OCI-LY7 (cell line): ENCODE data around the gene BCAN. TPM values are rescaled to one million over a fixed set of nuclear protein-coding genes. Genes with fewer than 3 reads are reported as not detected.

Experiments
- BruUV-seq: library from RNA; stranded (reverse); fragments of 400-500 nt; replicated peaks from 2 replicates; lab custom pipeline; 2021; lab: Mats Ljungman, UMichigan
- CTCF ChIA-PET: fragments of 300-600 bp; sonication (Branson Sonifier 250); formaldehyde crosslinking; loops from one replicate; lab custom pipeline; 2022; ENCODE audit warnings: antibody characterized with exemption; ENCODE audit not compliant: unreplicated experiment; lab: Charles Lee
- POLR2A ChIA-PET: fragments of 300-600 bp; sonication (Branson Sonifier 250); formaldehyde crosslinking; loops from one replicate; lab custom pipeline; 2022; ENCODE audit warnings: antibody characterized with exemption; lab: Charles Lee
- DNase-seq: peaks from one replicate; pipeline ENCODE4 v3.0.0-alpha.2; 2015; ENCODE audit warnings: low spot score
- H2AFZ ChIP-seq: fragments of 200-600 bp; sonication (generic), shearing (Covaris generic); 2 replicates; pipeline ENCODE4 v1.6.1; 2014; ENCODE audit warnings: mild to moderate bottlenecking, antibody characterized with exemption, low read length, moderate library complexity
- H3K27ac ChIP-seq: fragments of 200-600 bp; sonication (generic); 2 replicates; pipeline ENCODE4 v1.5.1; 2014; ENCODE audit warnings: mixed run types, low read depth, mild to moderate bottlenecking, moderate library complexity, low read length, inconsistent platforms; ENCODE audit not compliant: poor library complexity, severe bottlenecking
- H3K36me3 ChIP-seq: fragments of 200-600 bp; sonication (generic); 2 replicates; pipeline ENCODE4 v1.6.1; 2014; ENCODE audit warnings: mild to moderate bottlenecking, antibody characterized with exemption, low read length, moderate library complexity, mixed read lengths; ENCODE audit not compliant: insufficient read depth
- H3K4me1 ChIP-seq: fragments of 200-600 bp; sonication (generic); 2 replicates; pipeline ENCODE4 v1.5.1; 2014; ENCODE audit warnings: mild to moderate bottlenecking, low read length; ENCODE audit not compliant: insufficient read depth, poor library complexity, severe bottlenecking
- H3K4me2 ChIP-seq: fragments of 200-600 bp; sonication (generic); 2 replicates; pipeline ENCODE4 v1.6.1; 2014; ENCODE audit warnings: mild to moderate bottlenecking, low read length
- H3K4me3 ChIP-seq: fragments of 200-600 bp; sonication (generic); 2 replicates; pipeline ENCODE4 v1.5.1; 2014; ENCODE audit warnings: mild to moderate bottlenecking, low read depth, low read length; ENCODE audit not compliant: poor library complexity, severe bottlenecking
- H3K79me2 ChIP-seq: fragments of 200-600 bp; sonication (generic); 2 replicates; pipeline ENCODE4 v1.6.1; 2016; ENCODE audit warnings: low read depth, mild to moderate bottlenecking, low read length, moderate library complexity, mixed read lengths; ENCODE audit not compliant: insufficient read depth
- H3K9me2 ChIP-seq: fragments of 200-600 bp; sonication (generic); 2 replicates; pipeline ENCODE4 v1.6.1; 2016; ENCODE audit warnings: mild to moderate bottlenecking, low read length, mixed read lengths; ENCODE audit not compliant: insufficient read depth
- H3K9me3 ChIP-seq: fragments of 200-600 bp; sonication (generic); 2 replicates; pipeline ENCODE4 v1.6.1; 2014; ENCODE audit warnings: mild to moderate bottlenecking, mixed run types, low read length, mixed read lengths
- H4K20me1 ChIP-seq: fragments of 200-600 bp; sonication (generic); 2 replicates; pipeline ENCODE4 v1.6.1; 2014; ENCODE audit warnings: mild to moderate bottlenecking, antibody characterized with exemption, low read length, moderate library complexity, mixed read lengths; ENCODE audit not compliant: insufficient read depth
- CTCF ChIP-seq: fragments of 200-600 bp; sonication (generic); conservative IDR thresholded peaks from 2 replicates; pipeline ENCODE4 v1.5.1; 2014; ENCODE audit warnings: mild to moderate bottlenecking, antibody characterized with exemption, low read length, moderate library complexity, mixed read lengths
- EZH2phosphoT487 ChIP-seq: fragments of 200-600 bp; sonication (generic); IDR thresholded peaks from 2 replicates; pipeline ENCODE4 v1.6.1; 2018; ENCODE audit warnings: low read depth, borderline replicate concordance, mild to moderate bottlenecking, mixed run types, antibody characterized with exemption, low read length, moderate library complexity, mixed read lengths
- intact Hi-C: fragments of 100-400 bp; cut with micrococcal nuclease; formaldehyde crosslinking; loops from one replicate; pipeline ENCODE4 v1.10.0; 2022; ENCODE audit not compliant: unreplicated experiment
- total RNA-seq, 2 experiments: library from RNA; depleted of rRNA in 1 of 2; stranded (reverse); fragments of >200 nt in 1 of 2; shearing (Covaris generic) in 1 of 2; gene quantifications; 2 replicates each; pipeline ENCODE4 v1.2.3, GENCODE V29; 2014 to 2022

The BCAN gene
- total RNA-seq, 2 experiments from 2014 or later = not detected

DNA sequence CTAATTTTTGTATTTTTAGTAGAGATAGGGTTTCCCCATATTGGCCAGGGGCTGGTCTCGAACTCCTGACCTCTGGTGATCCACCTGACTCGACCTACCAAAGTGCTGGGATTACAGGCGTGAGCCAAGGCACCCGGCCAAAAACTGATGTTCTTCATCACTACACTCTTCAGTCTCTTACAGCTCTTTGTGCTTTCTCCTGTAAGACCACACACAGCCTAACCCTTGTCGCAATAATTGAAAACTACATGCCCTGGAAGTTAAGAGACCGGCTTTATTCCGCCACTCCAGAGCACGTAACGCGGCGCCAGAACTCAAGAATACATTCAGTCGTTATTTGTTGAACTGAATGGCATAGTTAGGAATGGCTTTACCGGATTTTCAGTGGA lies 41.2 kb upstream of the BCAN start:
- Histone ChIP-seq H3K4me2 (peak overlapping the region; percentile 91), H3K79me2 (peaks cover 40% of the 10 kb centered on the region), H3K27ac (peak overlapping the region; percentile 69), H3K9me3 (no peaks in the 10 kb centered on the region), H3K36me3 (peaks cover 41% of the 10 kb centered on the region), H4K20me1 (no peaks in the 10 kb centered on the region), H3K9me2 (no peaks in the 10 kb centered on the region), H2AFZ (peak overlapping the region; percentile 97; the same call in 1 of the 2 replicates), H3K4me3 (peak overlapping the region; percentile 78), H3K4me1 (peaks cover 26% of the 10 kb centered on the region)
- POLR2A ChIA-PET = interaction anchor here (0.7 to 4.7 kb wide), 7 partner anchors 9 to 215 kb away, joined by 3 to 27 read pairs (median 4); partner anchors contain the start of genes MEF2D and NAXE
- TF ChIP-seq CTCF (no peak), EZH2phosphoT487 (no peak)
- TSS peak; percentile 74 for BruUV-seq
- CTCF ChIA-PET = interaction anchor here (0.8 to 1.2 kb wide), 2 partner anchors 9 to 125 kb away, joined by 3 read pairs; partner anchors contain the start of gene NAXE
- no peak for DNase-seq
- intact Hi-C loops = loop anchor here (1.0 kb wide), 1 partner anchor 143 kb away; no protein-coding TSS in a partner anchor

GRCh38 chr1:156601122-156601830 lies 40.6 kb upstream of the BCAN start, which contains the start of gene GPATCH4:
TSS of gene GPATCH4 (minus strand) at chr1:156601479.
- H3K79me2 ChIP-seq = peaks cover 40% of the 10 kb centered on the region
- peak within 1 kb of the TSS; percentile 69 for H3K27ac ChIP-seq
- peak within 1 kb of the TSS; percentile 91 for H3K4me2 ChIP-seq
- H3K9me3 ChIP-seq = no peaks in the 10 kb centered on the region
- H3K9me2 ChIP-seq = no peaks in the 10 kb centered on the region
- peak; percentile 86 for DNase-seq
- H3K4me3 ChIP-seq = peak within 1 kb of the TSS; percentile 78
- peaks cover 26% of the 10 kb centered on the region for H3K4me1 ChIP-seq
- BruUV-seq = no TSS peak
- no peak for TF ChIP-seq CTCF
- no peak for TF ChIP-seq EZH2phosphoT487
- peak within 1 kb of the TSS; percentile 97 for H2AFZ ChIP-seq
- ChIA-PET CTCF (interaction anchor here (1.4 kb wide), 1 partner anchor 9 kb away, joined by 4 read pairs; the partner anchor contains the start of gene NAXE), POLR2A (interaction anchor here (0.6 to 4.7 kb wide), 9 partner anchors 10 to 1575 kb away, joined by 3 to 27 read pairs (median 3); partner anchors contain the start of genes MEF2D and NAXE)
- peaks cover 35% of the 10 kb centered on the region for H3K36me3 ChIP-seq
- H4K20me1 ChIP-seq = no peaks in the 10 kb centered on the region
- intact Hi-C loops = loop anchor here (1.0 kb wide), 1 partner anchor 144 kb away; no protein-coding TSS in a partner anchor
